ENCODE results near the gene ZNF787.

ZNF787 gene

GRCh38 chr19:56083668-56084067 lies 37.4 kb downstream of the ZNF787 start:
- Histone ChIP-seq H3K9me3 (ENCODE audit: insufficient read depth, low read depth, low read length) (no peaks in the 10 kb centered on the region), H3K9ac (ENCODE audit: low read depth, low read length, poor library complexity, severe bottlenecking) (no peak overlapping the region), H3K4me3 (ENCODE audit: low read length, poor library complexity, severe bottlenecking) (no peak overlapping the region), H3K36me3 (ENCODE audit: insufficient read depth, low read length) (no peaks in the 10 kb centered on the region; the same call in 1 of the 2 replicates), H3K9me2 (replicated peaks; ENCODE audit: low read depth, low read length) (no peaks in the 10 kb centered on the region), H3K4me1 (ENCODE audit: insufficient read depth, low read length, poor library complexity, severe bottlenecking) (no peaks in the 10 kb centered on the region), H2AFZ (ENCODE audit: low read length) (no peak overlapping the region), H3K27me3 (ENCODE audit: insufficient read depth, low read length, poor library complexity, severe bottlenecking) (no peaks in the 10 kb centered on the region), H4K20me1 (ENCODE audit: insufficient read depth, low read length, poor library complexity, severe bottlenecking) (peaks cover 3% of the 10 kb centered on the region), H3K4me2 (ENCODE audit: low read depth, low read length, poor library complexity, severe bottlenecking) (no peak overlapping the region), H3F3A (ENCODE audit: low read depth) (no peaks in the 10 kb centered on the region), H3K79me2 (ENCODE audit: insufficient read depth, low read length) (no peaks in the 10 kb centered on the region)
- no peak for TF ChIP-seq EZH2phosphoT487 (IDR thresholded peaks at IDR 0.05; ENCODE audit: borderline replicate concordance)
- TF ChIP-seq, protein P1, sequence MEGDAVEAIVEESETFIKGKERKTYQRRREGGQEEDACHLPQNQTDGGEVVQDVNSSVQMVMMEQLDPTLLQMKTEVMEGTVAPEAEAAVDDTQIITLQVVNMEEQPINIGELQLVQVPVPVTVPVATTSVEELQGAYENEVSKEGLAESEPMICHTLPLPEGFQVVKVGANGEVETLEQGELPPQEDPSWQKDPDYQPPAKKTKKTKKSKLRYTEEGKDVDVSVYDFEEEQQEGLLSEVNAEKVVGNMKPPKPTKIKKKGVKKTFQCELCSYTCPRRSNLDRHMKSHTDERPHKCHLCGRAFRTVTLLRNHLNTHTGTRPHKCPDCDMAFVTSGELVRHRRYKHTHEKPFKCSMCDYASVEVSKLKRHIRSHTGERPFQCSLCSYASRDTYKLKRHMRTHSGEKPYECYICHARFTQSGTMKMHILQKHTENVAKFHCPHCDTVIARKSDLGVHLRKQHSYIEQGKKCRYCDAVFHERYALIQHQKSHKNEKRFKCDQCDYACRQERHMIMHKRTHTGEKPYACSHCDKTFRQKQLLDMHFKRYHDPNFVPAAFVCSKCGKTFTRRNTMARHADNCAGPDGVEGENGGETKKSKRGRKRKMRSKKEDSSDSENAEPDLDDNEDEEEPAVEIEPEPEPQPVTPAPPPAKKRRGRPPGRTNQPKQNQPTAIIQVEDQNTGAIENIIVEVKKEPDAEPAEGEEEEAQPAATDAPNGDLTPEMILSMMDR (conservative IDR thresholded peaks at IDR 0.05; ENCODE audit: low read length): no peak

DNA sequence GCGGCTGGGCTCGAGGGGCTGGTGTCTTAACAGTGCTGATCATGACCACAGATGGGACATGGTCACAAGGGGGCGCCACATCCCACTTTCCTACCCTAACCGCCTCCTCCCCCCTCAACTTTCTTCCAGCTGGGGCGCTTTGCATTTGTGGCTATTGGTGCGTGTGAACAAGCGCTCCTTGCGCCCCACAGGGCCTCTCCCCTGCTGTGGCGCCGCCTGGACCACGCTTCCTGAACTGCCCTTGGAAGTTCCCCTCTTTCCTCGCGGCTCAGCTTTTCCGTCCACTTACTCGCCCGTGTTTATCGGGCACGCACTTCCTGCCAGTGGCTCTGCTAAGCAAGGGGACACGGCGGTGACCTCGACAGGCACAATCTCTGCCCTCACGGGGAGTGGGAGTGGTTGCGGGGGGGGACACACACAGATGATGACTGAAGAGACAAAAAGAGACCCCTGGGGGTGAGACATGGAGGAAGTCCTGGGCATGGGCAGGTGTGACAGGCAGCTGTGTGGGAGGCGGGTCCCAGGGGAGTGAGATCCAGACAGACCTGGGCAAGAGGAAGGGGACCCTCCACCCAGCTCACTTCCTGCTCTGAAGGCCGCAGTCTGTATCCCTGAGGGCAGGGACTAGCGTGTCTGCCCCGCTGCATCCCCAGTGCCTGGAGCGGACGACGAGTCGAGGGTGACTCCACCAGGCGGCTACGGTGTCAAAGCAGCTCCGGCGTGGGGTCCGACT lies 40.3 kb downstream of the ZNF787 start:
- Histone ChIP-seq H3K9me3 (ENCODE audit: insufficient read depth, low read depth, low read length) (no peaks in the 10 kb centered on the region), H3F3A (ENCODE audit: low read depth) (no peaks in the 10 kb centered on the region), H2AFZ (ENCODE audit: low read length) (no peak overlapping the region), H3K27me3 (ENCODE audit: insufficient read depth, low read length, poor library complexity, severe bottlenecking) (no peaks in the 10 kb centered on the region), H3K36me3 (ENCODE audit: insufficient read depth, low read length) (no peaks in the 10 kb centered on the region), H3K79me2 (ENCODE audit: insufficient read depth, low read length) (no peaks in the 10 kb centered on the region), H4K20me1 (ENCODE audit: insufficient read depth, low read length, poor library complexity, severe bottlenecking) (no peaks in the 10 kb centered on the region), H3K4me3 (ENCODE audit: low read length, poor library complexity, severe bottlenecking) (no peak overlapping the region), H3K9ac (ENCODE audit: low read depth, low read length, poor library complexity, severe bottlenecking) (no peak overlapping the region), H3K4me2 (ENCODE audit: low read depth, low read length, poor library complexity, severe bottlenecking) (no peak overlapping the region), H3K4me1 (ENCODE audit: insufficient read depth, low read length, poor library complexity, severe bottlenecking) (no peaks in the 10 kb centered on the region), H3K9me2 (replicated peaks; ENCODE audit: low read depth, low read length) (no peaks in the 10 kb centered on the region)
- TF ChIP-seq EZH2phosphoT487 (IDR thresholded peaks at IDR 0.05; ENCODE audit: borderline replicate concordance): no peak
- TF ChIP-seq, protein P1 (conservative IDR thresholded peaks at IDR 0.05; ENCODE audit: low read length): peak; percentile 55

GRCh38 chr19:56079609-56080008 lies 41.5 kb downstream of the ZNF787 start:
- H3K27me3 ChIP-seq (ENCODE audit: insufficient read depth, low read length, poor library complexity, severe bottlenecking): no peaks in the 10 kb centered on the region
- no peak overlapping the region for H3K4me2 ChIP-seq (ENCODE audit: low read depth, low read length, poor library complexity, severe bottlenecking)
- H4K20me1 ChIP-seq (ENCODE audit: insufficient read depth, low read length, poor library complexity, severe bottlenecking): no peaks in the 10 kb centered on the region
- no peak overlapping the region for H3K9ac ChIP-seq (ENCODE audit: low read depth, low read length, poor library complexity, severe bottlenecking)
- no peaks in the 10 kb centered on the region for H3K4me1 ChIP-seq (ENCODE audit: insufficient read depth, low read length, poor library complexity, severe bottlenecking)
- H3K9me2 ChIP-seq (replicated peaks; ENCODE audit: low read depth, low read length): no peaks in the 10 kb centered on the region
- no peak overlapping the region for H2AFZ ChIP-seq (ENCODE audit: low read length)
- no peaks in the 10 kb centered on the region for H3K36me3 ChIP-seq (ENCODE audit: insufficient read depth, low read length)
- TF ChIP-seq, protein P1 (conservative IDR thresholded peaks at IDR 0.05; ENCODE audit: low read length): no peak
- TF ChIP-seq EZH2phosphoT487 (IDR thresholded peaks at IDR 0.05; ENCODE audit: borderline replicate concordance): no peak
- no peak overlapping the region for H3K4me3 ChIP-seq (ENCODE audit: low read length, poor library complexity, severe bottlenecking)
- H3K79me2 ChIP-seq (ENCODE audit: insufficient read depth, low read length): no peaks in the 10 kb centered on the region
- H3F3A ChIP-seq (ENCODE audit: low read depth): no peaks in the 10 kb centered on the region
- no peaks in the 10 kb centered on the region for H3K9me3 ChIP-seq (ENCODE audit: insufficient read depth, low read depth, low read length)

Data from Loucy (cell line).